ENCODE data around the gene ENKUR.
A peak's percentile ranks its signal among the peaks of the same experiment; 100 is the strongest.

ENKUR gene

DNA sequence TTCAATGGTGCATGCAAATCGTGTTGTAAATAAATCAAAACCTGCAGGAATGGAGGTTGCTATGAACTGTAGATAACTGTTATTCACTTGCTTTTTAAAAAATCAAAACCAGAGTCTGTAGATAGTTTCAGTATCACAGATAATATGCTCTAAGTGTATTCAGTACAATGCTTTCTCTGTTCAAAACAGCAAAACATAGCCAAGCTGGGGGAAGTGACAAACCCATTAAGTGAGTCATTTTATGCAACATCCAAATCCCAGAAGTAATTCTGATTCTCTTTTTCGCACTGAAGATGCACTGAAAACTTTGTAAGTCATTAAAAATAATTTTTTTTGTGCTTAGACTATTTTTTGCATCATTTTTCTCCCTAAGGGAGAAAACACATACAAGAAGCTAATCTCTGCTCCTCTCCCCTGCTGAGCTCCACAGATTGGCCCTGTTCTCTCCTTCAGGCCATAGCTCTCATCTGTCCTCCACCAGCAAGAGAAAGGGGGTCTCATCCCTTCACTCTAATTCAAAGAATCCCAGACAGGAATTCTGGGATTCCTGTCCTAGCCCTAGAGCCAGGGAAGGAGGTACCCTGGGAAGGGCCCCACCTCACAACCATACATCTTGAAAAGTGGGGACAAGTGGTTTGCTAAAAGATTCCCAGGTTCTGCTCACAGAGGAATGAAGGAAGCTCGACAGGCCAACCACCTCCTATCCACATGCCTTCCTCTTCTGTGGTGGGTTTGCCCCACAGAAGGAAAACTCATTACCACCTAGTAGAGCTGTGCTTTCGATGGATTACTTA, 68.5 kb downstream of the ENKUR start:
- TF ChIP-seq, protein P1, sequence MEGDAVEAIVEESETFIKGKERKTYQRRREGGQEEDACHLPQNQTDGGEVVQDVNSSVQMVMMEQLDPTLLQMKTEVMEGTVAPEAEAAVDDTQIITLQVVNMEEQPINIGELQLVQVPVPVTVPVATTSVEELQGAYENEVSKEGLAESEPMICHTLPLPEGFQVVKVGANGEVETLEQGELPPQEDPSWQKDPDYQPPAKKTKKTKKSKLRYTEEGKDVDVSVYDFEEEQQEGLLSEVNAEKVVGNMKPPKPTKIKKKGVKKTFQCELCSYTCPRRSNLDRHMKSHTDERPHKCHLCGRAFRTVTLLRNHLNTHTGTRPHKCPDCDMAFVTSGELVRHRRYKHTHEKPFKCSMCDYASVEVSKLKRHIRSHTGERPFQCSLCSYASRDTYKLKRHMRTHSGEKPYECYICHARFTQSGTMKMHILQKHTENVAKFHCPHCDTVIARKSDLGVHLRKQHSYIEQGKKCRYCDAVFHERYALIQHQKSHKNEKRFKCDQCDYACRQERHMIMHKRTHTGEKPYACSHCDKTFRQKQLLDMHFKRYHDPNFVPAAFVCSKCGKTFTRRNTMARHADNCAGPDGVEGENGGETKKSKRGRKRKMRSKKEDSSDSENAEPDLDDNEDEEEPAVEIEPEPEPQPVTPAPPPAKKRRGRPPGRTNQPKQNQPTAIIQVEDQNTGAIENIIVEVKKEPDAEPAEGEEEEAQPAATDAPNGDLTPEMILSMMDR (IDR thresholded peaks at IDR 0.05; ENCODE audit: poor library complexity, severe bottlenecking): no peak
- ATAC-seq (ENCODE audit: low read depth): no peak
- Histone ChIP-seq H3K27me3 (ENCODE audit: insufficient read depth, poor library complexity, severe bottlenecking) (no peaks in the 10 kb centered on the region), H3K36me3 (ENCODE audit: low read depth) (no peaks in the 10 kb centered on the region), H3K4me1 (ENCODE audit: insufficient read depth, poor library complexity, severe bottlenecking) (peaks cover 5% of the 10 kb centered on the region), H3K4me3 (ENCODE audit: severe bottlenecking) (no peak overlapping the region), H3K27ac (ENCODE audit: poor library complexity, severe bottlenecking) (no peak overlapping the region), H3K9me3 (ENCODE audit: severe bottlenecking) (no peaks in the 10 kb centered on the region)
- no peak for DNase-seq (ENCODE audit: low spot score)

GRCh38 chr10:24944512-24945255, 71.3 kb downstream of the ENKUR start:
- H3K4me1 ChIP-seq (ENCODE audit: insufficient read depth, poor library complexity, severe bottlenecking): peaks cover 5% of the 10 kb centered on the region
- H3K9me3 ChIP-seq (ENCODE audit: severe bottlenecking): no peaks in the 10 kb centered on the region
- TF ChIP-seq, protein P1 (IDR thresholded peaks at IDR 0.05; ENCODE audit: poor library complexity, severe bottlenecking): peak; percentile 48
- ATAC-seq (ENCODE audit: low read depth): peak; percentile 94
- H3K36me3 ChIP-seq (ENCODE audit: low read depth): no peaks in the 10 kb centered on the region
- H3K4me3 ChIP-seq (ENCODE audit: severe bottlenecking): no peak overlapping the region
- no peak for DNase-seq (ENCODE audit: low spot score)
- no peak overlapping the region for H3K27ac ChIP-seq (ENCODE audit: poor library complexity, severe bottlenecking)
- no peaks in the 10 kb centered on the region for H3K27me3 ChIP-seq (ENCODE audit: insufficient read depth, poor library complexity, severe bottlenecking)

- H3K27me3 ChIP-seq (ENCODE audit: insufficient read depth, poor library complexity, severe bottlenecking): no peaks in the 10 kb centered on the region
- no peak for DNase-seq (ENCODE audit: low spot score)
- H3K9me3 ChIP-seq (ENCODE audit: severe bottlenecking): no peaks in the 10 kb centered on the region
- no peak for ATAC-seq (ENCODE audit: low read depth)
- no peaks in the 10 kb centered on the region for H3K36me3 ChIP-seq (ENCODE audit: low read depth)
- no peak overlapping the region for H3K27ac ChIP-seq (ENCODE audit: poor library complexity, severe bottlenecking)
- no peak overlapping the region for H3K4me3 ChIP-seq (ENCODE audit: severe bottlenecking)
- no peaks in the 10 kb centered on the region for H3K4me1 ChIP-seq (ENCODE audit: insufficient read depth, poor library complexity, severe bottlenecking)
- TF ChIP-seq, protein P1 (IDR thresholded peaks at IDR 0.05; ENCODE audit: poor library complexity, severe bottlenecking): no peak
Observed at GRCh38 chr10:24938525-24938924, 77.4 kb downstream of the ENKUR start.

DNA sequence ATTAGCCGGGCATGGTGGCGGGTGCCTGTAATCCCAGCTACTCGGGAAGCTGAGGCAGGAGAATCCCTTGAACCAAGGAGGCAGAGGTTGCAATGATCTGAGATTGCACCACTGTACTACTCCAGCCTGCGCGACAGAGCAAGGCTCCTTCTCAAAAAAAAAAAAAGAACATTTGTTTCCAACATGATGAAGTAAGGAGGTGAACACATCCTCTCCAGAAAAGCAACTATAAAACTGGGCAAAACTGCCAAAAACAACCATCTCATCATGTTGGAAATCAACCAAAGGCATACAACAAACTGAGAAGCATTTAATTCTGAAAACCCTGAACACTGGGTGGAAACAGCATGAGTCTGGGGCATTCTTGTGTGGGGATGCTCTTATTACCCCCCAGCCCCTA, 77.9 kb downstream of the ENKUR start:
- Histone ChIP-seq H3K27ac (ENCODE audit: poor library complexity, severe bottlenecking) (no peak overlapping the region), H3K4me1 (ENCODE audit: insufficient read depth, poor library complexity, severe bottlenecking) (no peaks in the 10 kb centered on the region), H3K27me3 (ENCODE audit: insufficient read depth, poor library complexity, severe bottlenecking) (no peaks in the 10 kb centered on the region), H3K9me3 (ENCODE audit: severe bottlenecking) (no peaks in the 10 kb centered on the region), H3K4me3 (ENCODE audit: severe bottlenecking) (no peak overlapping the region), H3K36me3 (ENCODE audit: low read depth) (no peaks in the 10 kb centered on the region)
- DNase-seq (ENCODE audit: low spot score): no peak
- TF ChIP-seq, protein P1 (IDR thresholded peaks at IDR 0.05; ENCODE audit: poor library complexity, severe bottlenecking): no peak
- no peak for ATAC-seq (ENCODE audit: low read depth)
